Ramos (cell line): ENCODE measurements around the gene GZMM.

ENCODE experiments used
- in situ Hi-C: fragments of 300-500 bp; cut with MboI; formaldehyde crosslinking; loops from one replicate; pipeline ENCODE4 v1.14.3; 2022; ENCODE audit warnings: low sequenced_read_pairs; ENCODE audit not compliant: unreplicated experiment

GZMM gene

GRCh38 chr19:558770-559439, 15.1 kb downstream of the GZMM start:
- in situ Hi-C loops, result no loop called here

- in situ Hi-C loops, result no loop called here
Observed at GRCh38 chr19:560121-560520, 16.3 kb downstream of the GZMM start.

- in situ Hi-C loops, result no loop called here
Observed at GRCh38 chr19:566403-566802, 22.6 kb downstream of the GZMM start.

GRCh38 chr19:566844-567243, 23.0 kb downstream of the GZMM start:
- in situ Hi-C loops, result no loop called here

- in situ Hi-C loops, result no loop called here
Observed at GRCh38 chr19:567296-567900, 23.5 kb downstream of the GZMM start.

- in situ Hi-C loops, result no loop called here
Observed at GRCh38 chr19:570251-570686, 26.4 kb downstream of the GZMM start.

- in situ Hi-C loops, result no loop called here
Observed at GRCh38 chr19:570937-571565, 27.2 kb downstream of the GZMM start.

GRCh38 chr19:571566-571974, 27.7 kb downstream of the GZMM start:
- in situ Hi-C loops, result no loop called here

GRCh38 chr19:572140-572742, 28.4 kb downstream of the GZMM start, which contains the start of gene BSG:
Gene BSG, plus strand, starts transcription at chr19:572596. Its CDS starts 39 bp downstream, at chr19:572635.
- in situ Hi-C loops, result no loop called here

- in situ Hi-C loops, result no loop called here
Observed at GRCh38 chr19:572743-573518, 29.1 kb downstream of the GZMM start.

- in situ Hi-C loops, result no loop called here
Observed at GRCh38 chr19:573519-573825, 29.6 kb downstream of the GZMM start.

GRCh38 chr19:574658-575526, 31.0 kb downstream of the GZMM start:
- in situ Hi-C loops, result no loop called here

GRCh38 chr19:575527-576506, 32.0 kb downstream of the GZMM start:
- in situ Hi-C loops, result no loop called here

GRCh38 chr19:576768-577438, 33.0 kb downstream of the GZMM start:
- in situ Hi-C loops, result no loop called here

GRCh38 chr19:577439-578392, 33.9 kb downstream of the GZMM start:
- in situ Hi-C loops, result no loop called here

GRCh38 chr19:579111-579841, 35.4 kb downstream of the GZMM start:
- in situ Hi-C loops, result no loop called here
